ENCODE data around the gene METTL26.

METTL26 gene

GRCh38 chr16:629185-629832 is 6.8 kb downstream of the METTL26 start:
- Mint-ChIP-seq H3K27me3 (no peaks in the 10 kb centered on the region), H3K9me3 (no peaks in the 10 kb centered on the region), H3K4me1 (ENCODE audit: low read depth) (no peaks in the 10 kb centered on the region), H3K4me3 (no peak overlapping the region), H3K27ac (no peak overlapping the region), H3K36me3 (ENCODE audit: low read depth) (no peaks in the 10 kb centered on the region)

GRCh38 chr16:628321-629061 is 7.6 kb downstream of the METTL26 start:
- Mint-ChIP-seq H3K27ac (no peak overlapping the region), H3K4me3 (no peak overlapping the region), H3K4me1 (ENCODE audit: low read depth) (no peaks in the 10 kb centered on the region), H3K9me3 (no peaks in the 10 kb centered on the region), H3K36me3 (ENCODE audit: low read depth) (no peaks in the 10 kb centered on the region), H3K27me3 (no peaks in the 10 kb centered on the region)

- no peaks in the 10 kb centered on the region for H3K9me3 Mint-ChIP-seq
- no peaks in the 10 kb centered on the region for H3K27me3 Mint-ChIP-seq
- no peak overlapping the region for H3K27ac Mint-ChIP-seq
- no peaks in the 10 kb centered on the region for H3K36me3 Mint-ChIP-seq (ENCODE audit: low read depth)
- H3K4me1 Mint-ChIP-seq (ENCODE audit: low read depth) = no peaks in the 10 kb centered on the region
- H3K4me3 Mint-ChIP-seq = no peak overlapping the region
Observed at GRCh38 chr16:627454-628239, 8.5 kb downstream of the METTL26 start.

- Mint-ChIP-seq H3K4me3 (no peak overlapping the region), H3K9me3 (no peaks in the 10 kb centered on the region), H3K4me1 (ENCODE audit: low read depth) (no peaks in the 10 kb centered on the region), H3K27me3 (no peaks in the 10 kb centered on the region), H3K27ac (no peak overlapping the region), H3K36me3 (ENCODE audit: low read depth) (no peaks in the 10 kb centered on the region)
Observed at GRCh38 chr16:626787-627453, 9.2 kb downstream of the METTL26 start.

- Mint-ChIP-seq H3K36me3 (ENCODE audit: low read depth) (no peaks in the 10 kb centered on the region), H3K4me3 (no peak overlapping the region), H3K27ac (no peak overlapping the region), H3K9me3 (no peaks in the 10 kb centered on the region), H3K4me1 (ENCODE audit: low read depth) (no peaks in the 10 kb centered on the region), H3K27me3 (no peaks in the 10 kb centered on the region)
Observed at GRCh38 chr16:625977-626765, 9.9 kb downstream of the METTL26 start.

GRCh38 chr16:625117-625976 is 10.8 kb downstream of the METTL26 start:
- no peak overlapping the region for H3K4me3 Mint-ChIP-seq
- no peak overlapping the region for H3K27ac Mint-ChIP-seq
- no peaks in the 10 kb centered on the region for H3K27me3 Mint-ChIP-seq
- H3K36me3 Mint-ChIP-seq (ENCODE audit: low read depth) = no peaks in the 10 kb centered on the region
- no peaks in the 10 kb centered on the region for H3K4me1 Mint-ChIP-seq (ENCODE audit: low read depth)
- H3K9me3 Mint-ChIP-seq = no peaks in the 10 kb centered on the region

GRCh38 chr16:624526-625070 is 11.5 kb downstream of the METTL26 start:
- no peak overlapping the region for H3K4me3 Mint-ChIP-seq
- H3K27me3 Mint-ChIP-seq = no peaks in the 10 kb centered on the region
- H3K27ac Mint-ChIP-seq = no peak overlapping the region
- no peaks in the 10 kb centered on the region for H3K4me1 Mint-ChIP-seq (ENCODE audit: low read depth)
- H3K36me3 Mint-ChIP-seq (ENCODE audit: low read depth) = no peaks in the 10 kb centered on the region
- no peaks in the 10 kb centered on the region for H3K9me3 Mint-ChIP-seq

GRCh38 chr16:622920-623280 is 13.2 kb downstream of the METTL26 start:
- no peak overlapping the region for H3K4me3 Mint-ChIP-seq
- H3K36me3 Mint-ChIP-seq (ENCODE audit: low read depth) = no peaks in the 10 kb centered on the region
- H3K27me3 Mint-ChIP-seq = no peaks in the 10 kb centered on the region
- H3K27ac Mint-ChIP-seq = no peak overlapping the region
- no peaks in the 10 kb centered on the region for H3K4me1 Mint-ChIP-seq (ENCODE audit: low read depth)
- H3K9me3 Mint-ChIP-seq = no peaks in the 10 kb centered on the region

GRCh38 chr16:621526-622105 is 14.5 kb downstream of the METTL26 start:
- no peak overlapping the region for H3K4me3 Mint-ChIP-seq
- no peaks in the 10 kb centered on the region for H3K27me3 Mint-ChIP-seq
- no peaks in the 10 kb centered on the region for H3K36me3 Mint-ChIP-seq (ENCODE audit: low read depth)
- H3K27ac Mint-ChIP-seq = no peak overlapping the region
- no peaks in the 10 kb centered on the region for H3K4me1 Mint-ChIP-seq (ENCODE audit: low read depth)
- no peaks in the 10 kb centered on the region for H3K9me3 Mint-ChIP-seq

- no peaks in the 10 kb centered on the region for H3K27me3 Mint-ChIP-seq
- no peak overlapping the region for H3K4me3 Mint-ChIP-seq
- H3K9me3 Mint-ChIP-seq = no peaks in the 10 kb centered on the region
- no peaks in the 10 kb centered on the region for H3K4me1 Mint-ChIP-seq (ENCODE audit: low read depth)
- no peaks in the 10 kb centered on the region for H3K36me3 Mint-ChIP-seq (ENCODE audit: low read depth)
- H3K27ac Mint-ChIP-seq = no peak overlapping the region
Observed at GRCh38 chr16:620700-621525, 15.2 kb downstream of the METTL26 start.

- Mint-ChIP-seq H3K27ac (no peak overlapping the region), H3K4me3 (no peak overlapping the region), H3K27me3 (no peaks in the 10 kb centered on the region), H3K4me1 (ENCODE audit: low read depth) (no peaks in the 10 kb centered on the region), H3K36me3 (ENCODE audit: low read depth) (no peaks in the 10 kb centered on the region), H3K9me3 (no peaks in the 10 kb centered on the region)
Observed at GRCh38 chr16:619476-620100, 16.5 kb downstream of the METTL26 start.

GRCh38 chr16:617855-618254 is 18.2 kb downstream of the METTL26 start:
- Mint-ChIP-seq H3K36me3 (ENCODE audit: low read depth) (no peaks in the 10 kb centered on the region), H3K4me1 (ENCODE audit: low read depth) (no peaks in the 10 kb centered on the region), H3K27me3 (no peaks in the 10 kb centered on the region), H3K9me3 (no peaks in the 10 kb centered on the region), H3K4me3 (no peak overlapping the region), H3K27ac (no peak overlapping the region)
